ENCODE data around the gene SLC43A1.

GRCh38 chr11:57477507-57478189, 37.9 kb downstream of the SLC43A1 start:
- TF ChIP-seq EZH2 (IDR thresholded peaks at IDR 0.05; ENCODE audit: low read depth, unreplicated experiment), result no peak
- TF ChIP-seq, protein P1, sequence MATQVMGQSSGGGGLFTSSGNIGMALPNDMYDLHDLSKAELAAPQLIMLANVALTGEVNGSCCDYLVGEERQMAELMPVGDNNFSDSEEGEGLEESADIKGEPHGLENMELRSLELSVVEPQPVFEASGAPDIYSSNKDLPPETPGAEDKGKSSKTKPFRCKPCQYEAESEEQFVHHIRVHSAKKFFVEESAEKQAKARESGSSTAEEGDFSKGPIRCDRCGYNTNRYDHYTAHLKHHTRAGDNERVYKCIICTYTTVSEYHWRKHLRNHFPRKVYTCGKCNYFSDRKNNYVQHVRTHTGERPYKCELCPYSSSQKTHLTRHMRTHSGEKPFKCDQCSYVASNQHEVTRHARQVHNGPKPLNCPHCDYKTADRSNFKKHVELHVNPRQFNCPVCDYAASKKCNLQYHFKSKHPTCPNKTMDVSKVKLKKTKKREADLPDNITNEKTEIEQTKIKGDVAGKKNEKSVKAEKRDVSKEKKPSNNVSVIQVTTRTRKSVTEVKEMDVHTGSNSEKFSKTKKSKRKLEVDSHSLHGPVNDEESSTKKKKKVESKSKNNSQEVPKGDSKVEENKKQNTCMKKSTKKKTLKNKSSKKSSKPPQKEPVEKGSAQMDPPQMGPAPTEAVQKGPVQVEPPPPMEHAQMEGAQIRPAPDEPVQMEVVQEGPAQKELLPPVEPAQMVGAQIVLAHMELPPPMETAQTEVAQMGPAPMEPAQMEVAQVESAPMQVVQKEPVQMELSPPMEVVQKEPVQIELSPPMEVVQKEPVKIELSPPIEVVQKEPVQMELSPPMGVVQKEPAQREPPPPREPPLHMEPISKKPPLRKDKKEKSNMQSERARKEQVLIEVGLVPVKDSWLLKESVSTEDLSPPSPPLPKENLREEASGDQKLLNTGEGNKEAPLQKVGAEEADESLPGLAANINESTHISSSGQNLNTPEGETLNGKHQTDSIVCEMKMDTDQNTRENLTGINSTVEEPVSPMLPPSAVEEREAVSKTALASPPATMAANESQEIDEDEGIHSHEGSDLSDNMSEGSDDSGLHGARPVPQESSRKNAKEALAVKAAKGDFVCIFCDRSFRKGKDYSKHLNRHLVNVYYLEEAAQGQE (IDR thresholded peaks at IDR 0.05; ENCODE audit: unreplicated experiment), result no peak
- TF ChIP-seq, protein P2, sequence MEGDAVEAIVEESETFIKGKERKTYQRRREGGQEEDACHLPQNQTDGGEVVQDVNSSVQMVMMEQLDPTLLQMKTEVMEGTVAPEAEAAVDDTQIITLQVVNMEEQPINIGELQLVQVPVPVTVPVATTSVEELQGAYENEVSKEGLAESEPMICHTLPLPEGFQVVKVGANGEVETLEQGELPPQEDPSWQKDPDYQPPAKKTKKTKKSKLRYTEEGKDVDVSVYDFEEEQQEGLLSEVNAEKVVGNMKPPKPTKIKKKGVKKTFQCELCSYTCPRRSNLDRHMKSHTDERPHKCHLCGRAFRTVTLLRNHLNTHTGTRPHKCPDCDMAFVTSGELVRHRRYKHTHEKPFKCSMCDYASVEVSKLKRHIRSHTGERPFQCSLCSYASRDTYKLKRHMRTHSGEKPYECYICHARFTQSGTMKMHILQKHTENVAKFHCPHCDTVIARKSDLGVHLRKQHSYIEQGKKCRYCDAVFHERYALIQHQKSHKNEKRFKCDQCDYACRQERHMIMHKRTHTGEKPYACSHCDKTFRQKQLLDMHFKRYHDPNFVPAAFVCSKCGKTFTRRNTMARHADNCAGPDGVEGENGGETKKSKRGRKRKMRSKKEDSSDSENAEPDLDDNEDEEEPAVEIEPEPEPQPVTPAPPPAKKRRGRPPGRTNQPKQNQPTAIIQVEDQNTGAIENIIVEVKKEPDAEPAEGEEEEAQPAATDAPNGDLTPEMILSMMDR (conservative IDR thresholded peaks at IDR 0.05; ENCODE audit: low read depth in 2 of 2), result peak in 1 of 2 experiments; percentile 40; a peak in 2 of 4 replicates
- no peak for TF ChIP-seq POLR2AphosphoS5 (IDR thresholded peaks at IDR 0.05; ENCODE audit: low read depth)
